ENCODE data around the gene TTC9C. TPM values are rescaled to one million over a fixed set of nuclear protein-coding genes. Genes with fewer than 3 reads are reported as not detected.
A peak's percentile ranks its signal among the peaks of the same experiment; 100 is the strongest.

Gene TTC9C
- total and polyA plus RNA-seq, 2 of the 13 experiments (the other 11 are each of a cell fraction or from before 2014, with no cell fraction given), result 28.0 to 36.4 TPM

DNA sequence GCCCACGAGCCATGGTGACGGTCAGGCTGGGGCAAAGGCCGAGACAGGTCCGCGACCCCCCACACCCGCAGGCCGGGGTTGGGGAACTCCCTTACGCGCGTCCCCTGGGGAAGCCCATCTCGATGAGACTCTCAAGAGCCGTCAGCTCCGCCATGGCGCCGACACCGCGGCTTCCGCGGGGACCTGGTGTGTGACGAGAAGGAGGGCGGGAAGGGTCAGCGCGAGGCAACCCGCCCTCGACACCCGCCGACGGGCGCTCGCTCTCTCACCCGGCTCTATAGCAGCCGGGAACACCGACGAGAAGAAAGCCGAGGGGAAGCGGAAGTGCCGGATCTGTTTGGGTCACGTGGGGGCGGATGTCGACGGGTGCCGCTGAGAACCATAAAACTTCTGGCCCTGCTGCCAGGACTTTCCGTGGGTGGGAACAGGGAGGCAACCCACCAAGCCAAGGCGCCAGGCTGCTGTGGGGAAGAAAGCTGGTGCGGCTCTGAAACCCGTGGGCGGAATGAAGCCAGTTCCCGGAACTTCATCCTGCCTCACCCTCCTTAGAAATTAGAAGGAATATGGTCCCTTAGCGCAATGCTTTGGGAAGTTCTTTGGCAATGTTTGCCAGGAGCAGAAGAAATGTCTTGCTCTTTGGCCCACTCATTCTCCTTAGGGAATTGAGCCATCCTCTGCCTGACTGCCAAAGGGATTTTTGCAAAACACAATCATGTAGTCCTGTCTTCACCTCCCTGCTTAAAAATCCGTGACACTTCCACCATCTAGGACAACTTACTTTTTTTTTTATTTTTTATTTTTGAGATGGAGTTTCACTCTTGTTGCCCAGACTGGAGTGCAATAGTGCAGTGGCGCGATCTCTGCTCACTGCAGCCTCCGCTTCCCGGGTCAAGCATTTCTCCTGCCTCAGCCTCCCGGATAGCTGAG is 49.3 kb upstream of the TTC9C start, which contains the start of gene UBXN1 (continued):
- TF ChIP-seq, protein P1, sequence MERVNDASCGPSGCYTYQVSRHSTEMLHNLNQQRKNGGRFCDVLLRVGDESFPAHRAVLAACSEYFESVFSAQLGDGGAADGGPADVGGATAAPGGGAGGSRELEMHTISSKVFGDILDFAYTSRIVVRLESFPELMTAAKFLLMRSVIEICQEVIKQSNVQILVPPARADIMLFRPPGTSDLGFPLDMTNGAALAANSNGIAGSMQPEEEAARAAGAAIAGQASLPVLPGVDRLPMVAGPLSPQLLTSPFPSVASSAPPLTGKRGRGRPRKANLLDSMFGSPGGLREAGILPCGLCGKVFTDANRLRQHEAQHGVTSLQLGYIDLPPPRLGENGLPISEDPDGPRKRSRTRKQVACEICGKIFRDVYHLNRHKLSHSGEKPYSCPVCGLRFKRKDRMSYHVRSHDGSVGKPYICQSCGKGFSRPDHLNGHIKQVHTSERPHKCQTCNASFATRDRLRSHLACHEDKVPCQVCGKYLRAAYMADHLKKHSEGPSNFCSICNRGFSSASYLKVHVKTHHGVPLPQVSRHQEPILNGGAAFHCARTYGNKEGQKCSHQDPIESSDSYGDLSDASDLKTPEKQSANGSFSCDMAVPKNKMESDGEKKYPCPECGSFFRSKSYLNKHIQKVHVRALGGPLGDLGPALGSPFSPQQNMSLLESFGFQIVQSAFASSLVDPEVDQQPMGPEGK (CRISPR knock-in tag; IDR thresholded peaks at IDR 0.05), result peak; percentile 57; the same call in 1 of the 2 replicates
- TF ChIP-seq HOXD1 (CRISPR knock-in tag; IDR thresholded peaks at IDR 0.05) (no peak), ZC3H13 (CRISPR knock-in tag; IDR thresholded peaks at IDR 0.05) (peak; percentile 36; the same call in 1 of the 2 replicates), ZNF18 (CRISPR knock-in tag; IDR thresholded peaks at IDR 0.05; ENCODE audit: insufficient replicate concordance) (peak; percentile 86), ZNF225 (CRISPR knock-in tag; IDR thresholded peaks at IDR 0.05) (no peak), KLF12 (CRISPR knock-in tag; IDR thresholded peaks at IDR 0.05; ENCODE audit: borderline replicate concordance) (peak; percentile 10; the same call in 1 of the 2 replicates), MYPOP (CRISPR knock-in tag; IDR thresholded peaks at IDR 0.05) (peak; percentile 80; the same call in 1 of the 2 replicates), ZNF883 (CRISPR knock-in tag; IDR thresholded peaks at IDR 0.05; ENCODE audit: not compliant biosample characterization) (peak; percentile 17), ZNF30 (CRISPR knock-in tag; IDR thresholded peaks at IDR 0.05) (no peak), ZNF446 (CRISPR knock-in tag; IDR thresholded peaks at IDR 0.05) (0 out of 2 replicates have a peak, but pooled peaks have one; percentile 42), ARNT2 (CRISPR knock-in tag; IDR thresholded peaks at IDR 0.05; ENCODE audit: low read depth) (peak; percentile 58; the same call in 1 of the 2 replicates), HOXA5 (CRISPR knock-in tag; IDR thresholded peaks at IDR 0.05) (no peak), KAT7 (CRISPR knock-in tag; IDR thresholded peaks at IDR 0.05; ENCODE audit: borderline replicate concordance) (peak; percentile 89; the same call in 1 of the 2 replicates), SRF (IDR thresholded peaks at IDR 0.05; ENCODE audit: low read depth, low read length) (no peak)
- TF ChIP-seq, protein P2, sequence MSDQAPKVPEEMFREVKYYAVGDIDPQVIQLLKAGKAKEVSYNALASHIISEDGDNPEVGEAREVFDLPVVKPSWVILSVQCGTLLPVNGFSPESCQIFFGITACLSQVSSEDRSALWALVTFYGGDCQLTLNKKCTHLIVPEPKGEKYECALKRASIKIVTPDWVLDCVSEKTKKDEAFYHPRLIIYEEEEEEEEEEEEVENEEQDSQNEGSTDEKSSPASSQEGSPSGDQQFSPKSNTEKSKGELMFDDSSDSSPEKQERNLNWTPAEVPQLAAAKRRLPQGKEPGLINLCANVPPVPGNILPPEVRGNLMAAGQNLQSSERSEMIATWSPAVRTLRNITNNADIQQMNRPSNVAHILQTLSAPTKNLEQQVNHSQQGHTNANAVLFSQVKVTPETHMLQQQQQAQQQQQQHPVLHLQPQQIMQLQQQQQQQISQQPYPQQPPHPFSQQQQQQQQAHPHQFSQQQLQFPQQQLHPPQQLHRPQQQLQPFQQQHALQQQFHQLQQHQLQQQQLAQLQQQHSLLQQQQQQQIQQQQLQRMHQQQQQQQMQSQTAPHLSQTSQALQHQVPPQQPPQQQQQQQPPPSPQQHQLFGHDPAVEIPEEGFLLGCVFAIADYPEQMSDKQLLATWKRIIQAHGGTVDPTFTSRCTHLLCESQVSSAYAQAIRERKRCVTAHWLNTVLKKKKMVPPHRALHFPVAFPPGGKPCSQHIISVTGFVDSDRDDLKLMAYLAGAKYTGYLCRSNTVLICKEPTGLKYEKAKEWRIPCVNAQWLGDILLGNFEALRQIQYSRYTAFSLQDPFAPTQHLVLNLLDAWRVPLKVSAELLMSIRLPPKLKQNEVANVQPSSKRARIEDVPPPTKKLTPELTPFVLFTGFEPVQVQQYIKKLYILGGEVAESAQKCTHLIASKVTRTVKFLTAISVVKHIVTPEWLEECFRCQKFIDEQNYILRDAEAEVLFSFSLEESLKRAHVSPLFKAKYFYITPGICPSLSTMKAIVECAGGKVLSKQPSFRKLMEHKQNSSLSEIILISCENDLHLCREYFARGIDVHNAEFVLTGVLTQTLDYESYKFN (CRISPR knock-in tag; conservative IDR thresholded peaks at IDR 0.05), result 0 out of 2 replicates have a peak, but pooled peaks have one; percentile 22
- TF ChIP-seq, protein P3, sequence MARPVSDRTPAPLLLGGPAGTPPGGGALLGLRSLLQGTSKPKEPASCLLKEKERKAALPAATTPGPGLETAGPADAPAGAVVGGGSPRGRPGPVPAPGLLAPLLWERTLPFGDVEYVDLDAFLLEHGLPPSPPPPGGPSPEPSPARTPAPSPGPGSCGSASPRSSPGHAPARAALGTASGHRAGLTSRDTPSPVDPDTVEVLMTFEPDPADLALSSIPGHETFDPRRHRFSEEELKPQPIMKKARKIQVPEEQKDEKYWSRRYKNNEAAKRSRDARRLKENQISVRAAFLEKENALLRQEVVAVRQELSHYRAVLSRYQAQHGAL (CRISPR knock-in tag; IDR thresholded peaks at IDR 0.05; ENCODE audit: not compliant biosample characterization), result no peak
- TF ChIP-seq, protein P4, sequence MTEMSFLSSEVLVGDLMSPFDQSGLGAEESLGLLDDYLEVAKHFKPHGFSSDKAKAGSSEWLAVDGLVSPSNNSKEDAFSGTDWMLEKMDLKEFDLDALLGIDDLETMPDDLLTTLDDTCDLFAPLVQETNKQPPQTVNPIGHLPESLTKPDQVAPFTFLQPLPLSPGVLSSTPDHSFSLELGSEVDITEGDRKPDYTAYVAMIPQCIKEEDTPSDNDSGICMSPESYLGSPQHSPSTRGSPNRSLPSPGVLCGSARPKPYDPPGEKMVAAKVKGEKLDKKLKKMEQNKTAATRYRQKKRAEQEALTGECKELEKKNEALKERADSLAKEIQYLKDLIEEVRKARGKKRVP (CRISPR knock-in tag; IDR thresholded peaks at IDR 0.05), result 0 out of 4 replicates have a peak, but pooled peaks of 1 of the 2 experiments have one; percentile 15
